G401.6 (cell line): ENCODE results near the gene MND1.
"Not testable (repeated sequence)": the region's sequence is repeated elsewhere in the genome, so short reads cannot be mapped to it uniquely, and the experiment has no call there.

Experiments used
- FAIRE-seq: peaks from 2 replicates; lab custom pipeline; 2012; peaks lifted over from hg19 to GRCh38; lab: Jason Lieb, UNC

Gene MND1

GRCh38 chr4:153447175-153447905 lies 102.9 kb downstream of the MND1 start:
- no peak for FAIRE-seq

GRCh38 chr4:153448003-153448731 lies 103.7 kb downstream of the MND1 start:
- FAIRE-seq, result no peak

- FAIRE-seq, result no peak
Observed at GRCh38 chr4:153449338-153449737, 104.8 kb downstream of the MND1 start.

GRCh38 chr4:153450544-153450917 lies 106.0 kb downstream of the MND1 start:
- no peak for FAIRE-seq

GRCh38 chr4:153451145-153451544 lies 106.7 kb downstream of the MND1 start:
- FAIRE-seq, result not testable (repeated sequence)

GRCh38 chr4:153451911-153452657 lies 107.6 kb downstream of the MND1 start:
- FAIRE-seq, result no peak

GRCh38 chr4:153452658-153453378 lies 108.3 kb downstream of the MND1 start:
- FAIRE-seq, result no peak

GRCh38 chr4:153453402-153453801 lies 108.9 kb downstream of the MND1 start:
- FAIRE-seq, result no peak

GRCh38 chr4:153458969-153459368 lies 114.5 kb downstream of the MND1 start:
- no peak for FAIRE-seq

GRCh38 chr4:153461549-153461948 lies 117.1 kb downstream of the MND1 start:
- not testable (repeated sequence) for FAIRE-seq

GRCh38 chr4:153464068-153464467 lies 119.6 kb downstream of the MND1 start:
- FAIRE-seq, result no peak
